Measurements from ENCODE around the gene CENPX. TPM values are rescaled to one million over a fixed set of nuclear protein-coding genes. Genes with fewer than 3 reads are reported as not detected.
A peak's percentile ranks its signal among the peaks of the same experiment; 100 is the strongest.

CENPX gene
- total and polyA plus RNA-seq, 2 of the 13 experiments (the other 11 are each of a cell fraction or from before 2014, with no cell fraction given) = 92.7 to 170 TPM

- no peak for TF ChIP-seq ZSCAN9 (CRISPR knock-in tag; IDR thresholded peaks at IDR 0.05; ENCODE audit: borderline replicate concordance)
- no peak for TF ChIP-seq NFYC (CRISPR knock-in tag; IDR thresholded peaks at IDR 0.05)
- TF ChIP-seq DDIT3 (CRISPR knock-in tag; IDR thresholded peaks at IDR 0.05) = no peak
- TF ChIP-seq TBL1XR1 (IDR thresholded peaks at IDR 0.05; ENCODE audit: borderline replicate concordance, low read length, partially characterized antibody) = no peak
- no peak for TF ChIP-seq HMGXB3 (CRISPR knock-in tag; IDR thresholded peaks at IDR 0.05; ENCODE audit: borderline replicate concordance)
- no peak for TF ChIP-seq GMEB2 (CRISPR knock-in tag; IDR thresholded peaks at IDR 0.05; ENCODE audit: low read depth)
- no peak for TF ChIP-seq ZNF766 (CRISPR knock-in tag; IDR thresholded peaks at IDR 0.05; ENCODE audit: borderline replicate concordance)
- 0 out of 2 replicates have a peak, but pooled peaks have one; percentile 42 for TF ChIP-seq ZBTB14 (CRISPR knock-in tag; IDR thresholded peaks at IDR 0.05)
- TF ChIP-seq ZBTB38 (CRISPR knock-in tag; IDR thresholded peaks at IDR 0.05) = peak; percentile 94
- TF ChIP-seq CREB3 (CRISPR knock-in tag; IDR thresholded peaks at IDR 0.05) = no peak
- TF ChIP-seq KLF15 (CRISPR knock-in tag; IDR thresholded peaks at IDR 0.05; ENCODE audit: borderline replicate concordance) = no peak
- no peak for TF ChIP-seq SALL2 (CRISPR knock-in tag; IDR thresholded peaks at IDR 0.05)
- TF ChIP-seq ARHGAP35 (CRISPR knock-in tag; IDR thresholded peaks at IDR 0.05; ENCODE audit: borderline replicate concordance) = no peak
- TF ChIP-seq ZNF24 (IDR thresholded peaks at IDR 0.05) = no peak
- no peak for TF ChIP-seq FOXK2 (IDR thresholded peaks at IDR 0.05)
- TF ChIP-seq ATAD3A (CRISPR knock-in tag; IDR thresholded peaks at IDR 0.05) = no peak
- 0 out of 2 replicates have a peak, but pooled peaks have one; percentile 45 for TF ChIP-seq TIGD3 (CRISPR knock-in tag; IDR thresholded peaks at IDR 0.05; ENCODE audit: borderline replicate concordance)
- TF ChIP-seq ZNF788 (CRISPR knock-in tag; IDR thresholded peaks at IDR 0.05; ENCODE audit: borderline replicate concordance) = 0 out of 2 replicates have a peak, but pooled peaks have one; percentile 37
Observed at GRCh38 chr17:82050761-82051641, 28.3 kb upstream of the CENPX start (continued).

All from HepG2 (cell line).